ENCODE data around the gene SYT1.
"Not testable (repeated sequence)": the region's sequence is repeated elsewhere in the genome, so short reads cannot be mapped to it uniquely, and the experiment has no call there.

SYT1 gene

DNA sequence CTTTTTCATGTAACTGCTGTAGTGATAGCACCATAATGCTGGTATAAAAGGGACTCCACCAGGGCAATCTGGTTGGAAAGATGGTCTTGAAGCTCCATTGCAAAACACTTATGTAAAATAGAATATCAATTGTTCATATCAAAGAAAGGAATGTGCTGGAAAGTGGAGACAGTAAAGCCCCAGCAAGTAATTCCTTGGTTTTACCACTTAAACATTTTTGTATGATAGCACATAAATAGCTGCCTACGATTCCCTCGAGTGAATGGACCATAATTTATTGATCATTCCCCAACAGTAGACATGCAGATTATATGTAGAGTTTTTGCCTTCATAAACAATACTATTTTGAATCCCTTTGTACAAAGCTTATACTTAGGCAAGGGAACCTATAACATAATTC, 550.7 kb downstream of the SYT1 start:
- DNase-seq: no peak

DNA sequence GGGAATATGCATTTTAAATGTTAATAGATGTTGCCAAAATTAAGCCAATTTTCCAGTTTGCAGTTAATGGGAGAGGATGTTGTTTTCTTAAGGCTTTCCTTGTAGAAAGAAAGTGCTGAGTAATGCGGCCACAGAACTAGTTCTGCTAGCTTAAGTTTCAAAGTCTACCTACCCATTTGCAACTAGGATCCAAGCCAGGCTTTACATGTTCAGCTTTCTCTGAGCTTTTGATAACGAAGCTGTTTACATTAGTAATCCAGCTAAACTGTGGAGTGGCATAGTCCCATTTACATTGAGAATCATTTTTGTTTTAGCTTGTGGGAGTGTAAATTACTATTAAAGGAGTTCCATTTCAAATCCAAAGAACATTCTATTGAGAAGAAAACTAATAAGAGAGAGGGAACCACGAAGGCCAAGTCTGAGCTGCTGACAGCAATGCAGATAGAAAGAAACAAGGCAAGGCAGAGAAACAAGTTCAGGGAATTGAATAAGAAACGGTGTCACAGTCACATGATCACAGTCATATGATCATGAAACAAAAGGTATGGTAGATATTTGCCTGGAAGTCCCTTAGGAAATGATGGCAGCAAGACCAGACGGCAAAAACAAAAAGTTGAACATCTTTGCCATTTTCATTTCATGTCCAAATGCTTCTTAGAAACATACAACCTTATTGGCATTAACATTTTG, 551.3 kb downstream of the SYT1 start:
- no peak for DNase-seq

DNA sequence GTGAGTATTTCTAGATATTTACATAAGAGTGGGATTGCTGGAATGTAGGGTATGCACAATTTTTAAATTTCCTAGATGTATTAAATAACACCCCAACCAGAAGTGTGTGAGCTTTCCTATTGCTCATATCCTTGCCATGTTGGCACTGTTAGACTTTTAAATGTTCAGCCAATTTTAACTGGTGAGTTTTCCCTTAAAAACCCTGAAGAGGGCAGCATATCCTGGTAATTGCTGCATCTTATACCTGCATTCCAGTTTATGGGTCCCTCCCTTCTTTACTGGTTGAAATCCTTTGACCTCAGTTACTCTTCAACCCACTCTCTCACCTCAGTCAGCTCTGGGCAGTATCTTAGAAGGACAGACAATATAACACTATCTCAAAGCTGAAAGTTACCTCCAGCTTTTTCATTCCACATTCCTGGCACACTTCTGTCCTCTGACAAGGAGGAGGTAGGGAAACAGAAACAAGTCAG, 555.6 kb downstream of the SYT1 start:
- no peak for DNase-seq

DNA sequence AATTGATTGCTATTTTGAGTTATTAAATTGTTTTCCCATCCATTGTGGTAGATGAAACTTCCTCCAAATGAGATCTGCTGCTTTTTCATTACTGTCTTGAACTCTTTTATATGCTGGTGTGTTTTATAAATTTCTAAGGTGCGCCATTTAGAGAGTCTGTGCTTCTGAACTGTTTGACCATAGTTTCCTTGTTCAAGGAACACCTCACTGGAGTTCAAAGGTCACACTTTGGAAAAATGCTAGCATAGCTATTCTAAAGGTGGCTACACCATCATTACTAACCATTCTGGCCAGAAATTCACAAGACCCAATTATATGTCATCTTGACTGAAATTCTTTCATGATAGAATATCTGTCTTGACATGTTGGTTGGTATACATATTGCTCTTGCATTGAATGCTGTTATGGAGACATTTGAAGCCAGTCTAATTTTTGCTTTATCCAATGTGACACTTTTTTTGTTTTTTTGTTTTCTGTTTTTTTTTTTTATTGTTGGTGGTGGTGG, 556.7 kb downstream of the SYT1 start:
- DNase-seq: no peak

DNA sequence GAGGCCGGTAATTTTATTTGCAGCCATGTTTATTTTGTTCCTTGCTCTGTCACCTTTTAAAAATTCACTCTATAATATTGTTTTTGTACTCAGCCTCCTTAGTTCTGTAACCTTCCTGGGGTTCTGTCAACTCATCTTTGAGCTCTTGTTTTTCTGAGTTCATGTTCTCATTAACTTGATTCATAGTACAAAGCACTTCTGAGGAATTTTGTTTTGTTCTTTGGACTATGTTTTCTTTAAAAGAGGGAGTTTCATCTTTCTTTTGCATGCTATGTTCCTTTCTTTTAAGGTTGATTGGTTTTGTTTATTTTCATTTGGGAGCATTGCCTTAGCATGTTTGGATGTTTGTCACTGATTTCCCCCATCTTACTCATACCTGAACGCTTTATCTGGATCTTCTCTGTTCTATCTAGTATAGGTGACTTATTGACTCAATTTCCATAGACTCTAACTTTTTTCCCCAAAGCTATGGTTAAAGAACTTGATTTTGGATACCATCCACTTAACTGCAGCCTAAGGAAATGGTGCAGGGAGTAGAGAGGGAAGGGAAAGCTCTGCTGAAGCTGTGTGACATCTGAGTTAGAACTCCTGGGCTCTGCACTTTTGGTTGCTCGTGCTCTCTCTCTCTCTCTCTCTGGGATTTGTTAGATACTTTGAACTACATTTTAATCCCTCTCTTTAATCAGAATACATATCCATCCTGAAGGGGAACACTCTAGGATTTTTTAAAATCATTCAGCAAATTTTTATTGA, 557.7 kb downstream of the SYT1 start:
- DNase-seq: no peak

DNA sequence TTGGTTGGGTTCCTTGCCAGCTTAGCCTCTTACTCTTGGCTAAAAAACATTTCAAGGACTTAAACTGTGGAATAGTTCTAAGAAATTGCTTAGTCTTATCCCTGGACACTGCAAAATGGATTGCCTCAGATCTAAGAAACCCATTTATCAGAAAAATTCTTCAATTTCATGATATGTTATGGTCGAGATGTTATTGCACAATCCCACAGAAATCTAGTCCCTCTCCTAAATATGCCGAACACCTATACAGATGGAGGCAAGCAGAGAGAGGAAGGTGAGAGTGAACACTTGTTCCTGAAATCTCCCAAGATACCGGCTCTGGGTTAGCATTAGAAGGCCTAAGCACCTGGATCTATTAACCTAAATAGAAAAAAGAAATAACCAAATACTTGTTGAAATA, 559.0 kb downstream of the SYT1 start:
- DNase-seq: no peak

DNA sequence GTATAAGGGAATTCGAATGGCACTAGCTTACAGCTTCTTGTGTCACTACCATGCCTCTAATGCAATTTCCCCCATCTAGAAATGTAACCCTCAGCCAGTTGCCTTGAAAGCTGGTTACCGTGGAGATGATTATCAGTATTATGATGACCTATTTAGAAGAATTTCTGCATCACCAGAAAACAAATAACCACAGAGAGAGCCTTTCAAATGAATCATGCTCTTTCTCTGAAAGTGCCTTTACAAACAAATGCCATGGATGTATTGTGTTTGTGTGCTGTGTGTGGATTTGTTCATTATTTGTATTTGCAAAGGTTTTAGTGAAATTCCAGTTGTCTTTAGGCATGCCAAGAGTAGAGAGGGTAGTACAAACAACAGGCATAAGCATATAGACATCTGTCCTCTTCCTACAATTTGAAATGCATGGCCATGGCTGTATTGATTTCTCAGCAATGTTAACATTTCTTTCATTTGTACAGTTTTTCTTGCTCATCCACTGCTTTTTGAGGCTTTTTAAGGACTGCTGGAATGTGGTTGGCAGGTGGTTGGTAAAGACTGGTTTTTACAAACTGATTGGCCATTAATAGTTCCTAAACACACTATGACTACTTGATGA, 559.6 kb downstream of the SYT1 start:
- no peak for DNase-seq

DNA sequence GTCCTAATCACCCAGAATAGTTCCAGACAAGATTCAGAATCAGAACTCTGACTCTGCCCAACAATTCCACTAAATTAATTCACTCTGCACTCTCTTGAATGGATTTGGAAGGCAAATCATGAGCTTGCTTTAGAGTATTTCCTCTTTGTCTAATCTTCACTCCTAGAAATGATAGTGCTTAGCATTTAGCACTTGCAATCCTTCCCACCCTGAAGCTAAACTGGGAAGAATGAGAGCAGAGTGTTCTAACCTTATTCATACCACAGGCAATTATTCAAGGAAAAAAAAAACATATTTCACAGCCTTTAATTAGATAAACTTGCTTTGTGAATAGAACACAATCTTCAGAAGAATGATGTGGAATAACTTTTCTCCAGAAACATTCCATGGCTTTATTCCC, 561.5 kb downstream of the SYT1 start:
- DNase-seq: no peak

DNA sequence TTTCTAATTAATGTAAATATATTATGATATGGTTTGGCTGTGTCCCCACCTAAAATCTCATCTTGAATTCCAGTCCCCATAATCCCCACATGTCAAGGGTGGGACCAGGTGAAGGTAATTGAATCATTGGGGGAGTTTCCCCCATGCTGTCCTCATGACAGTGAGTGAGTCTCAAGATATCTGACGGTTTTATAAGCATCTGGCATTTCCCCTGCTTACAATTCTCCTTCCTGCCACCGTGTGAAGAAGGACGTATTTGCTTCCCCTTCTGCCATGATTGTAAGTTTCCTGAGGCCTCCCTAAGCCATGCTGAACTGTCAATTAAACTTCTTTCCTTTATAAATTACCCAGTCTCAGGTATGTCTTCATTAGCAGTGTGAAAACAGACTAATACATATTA, 562.2 kb downstream of the SYT1 start:
- not testable (repeated sequence) for DNase-seq

DNA sequence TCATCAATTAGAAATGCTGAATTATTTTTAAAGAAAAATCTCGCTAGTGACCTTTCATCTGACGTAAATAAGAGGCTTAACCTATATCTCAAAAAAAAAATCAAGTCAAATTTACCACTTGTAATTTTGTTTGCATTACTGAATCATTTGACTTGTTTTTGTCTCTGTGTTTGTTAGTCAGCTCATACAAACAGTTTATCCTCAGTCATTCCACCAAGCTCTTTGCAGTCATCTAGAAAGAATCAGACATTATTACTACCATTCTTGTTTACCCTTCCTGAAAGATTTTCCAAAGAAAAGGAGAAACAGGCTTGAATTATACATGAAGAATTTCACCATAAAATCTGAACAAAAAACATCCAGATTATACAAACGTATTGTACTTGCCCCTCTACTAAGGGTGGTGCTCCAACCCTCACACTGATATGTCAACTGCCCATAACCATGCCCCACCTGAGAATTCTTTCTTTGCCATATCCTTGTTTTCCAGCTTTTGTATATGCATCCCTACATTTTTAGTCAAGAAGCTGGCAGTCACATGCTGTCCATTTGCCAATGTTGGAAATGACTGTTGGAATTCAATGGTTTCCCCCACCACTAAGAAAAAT, 569.0 kb downstream of the SYT1 start:
- DNase-seq: no peak

DNA sequence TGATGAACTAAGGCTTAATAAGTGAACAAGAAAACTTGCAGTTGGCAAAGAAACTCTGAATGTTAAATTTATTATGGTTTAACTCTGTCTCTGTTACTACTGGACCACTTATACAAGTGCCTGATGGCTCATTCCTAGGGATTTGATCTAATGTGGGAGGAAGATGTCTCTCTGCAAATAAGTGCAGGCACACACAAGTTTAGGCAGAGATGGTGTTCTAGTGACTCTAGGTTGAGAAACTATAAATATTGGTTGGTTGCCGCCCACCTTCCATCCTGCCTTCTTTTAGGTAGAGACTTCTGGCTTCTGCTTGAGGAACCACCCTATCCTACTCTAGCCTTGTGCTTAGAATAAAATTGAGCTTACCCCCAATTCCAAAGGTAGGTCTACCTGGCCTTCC, 570.0 kb downstream of the SYT1 start:
- no peak for DNase-seq

DNA sequence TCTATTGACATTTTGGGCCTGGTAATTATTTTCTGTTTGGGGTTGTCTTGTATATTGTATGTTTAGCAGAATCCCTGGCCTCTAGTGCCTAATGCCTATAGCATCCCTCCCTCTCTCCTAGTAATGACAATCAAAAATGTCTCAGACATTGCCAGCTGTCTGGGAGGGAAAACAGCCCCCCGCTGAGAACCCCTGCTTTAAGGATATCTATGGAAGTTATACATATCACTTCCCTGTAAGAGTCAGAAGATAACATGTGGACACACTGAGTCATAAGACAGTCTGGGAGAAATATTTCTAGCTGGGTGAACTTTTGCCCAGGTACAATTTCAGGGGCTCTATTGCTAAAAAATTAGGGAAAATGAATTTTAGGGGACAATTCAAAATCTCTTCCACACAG, 571.2 kb downstream of the SYT1 start:
- no peak for DNase-seq

DNA sequence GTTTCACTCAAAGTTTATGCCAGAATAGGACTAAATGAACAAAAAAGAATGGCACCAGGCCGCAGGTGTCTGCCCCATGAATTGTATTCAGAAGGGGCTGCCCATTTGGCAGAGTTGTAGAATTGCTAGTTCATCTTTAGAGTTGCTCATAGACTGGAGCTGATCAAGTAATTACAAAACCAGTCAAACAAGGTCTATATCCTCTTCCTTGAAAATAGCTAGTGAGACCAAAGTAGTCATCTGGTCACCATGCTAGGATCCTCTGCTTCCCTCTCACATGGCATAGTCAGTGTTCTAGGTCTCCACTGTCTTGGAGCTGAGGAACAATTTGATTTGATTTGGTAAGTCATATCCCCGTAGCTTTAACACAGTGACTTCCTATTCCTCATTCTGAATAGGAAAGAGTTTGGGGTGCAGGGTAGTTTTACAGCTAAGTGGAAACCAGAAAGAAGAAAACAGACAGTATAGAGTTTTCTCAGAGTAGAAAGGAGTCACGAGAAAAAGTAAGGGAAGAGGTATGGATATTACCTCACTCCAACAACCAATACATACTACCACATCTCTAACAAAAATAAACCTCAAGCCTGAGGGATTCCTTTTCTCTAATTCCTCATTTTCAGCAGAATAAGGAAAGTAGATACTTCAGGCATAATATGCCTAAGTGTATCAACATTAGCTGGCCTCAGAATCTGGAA, 574.1 kb downstream of the SYT1 start:
- DNase-seq: no peak

DNA sequence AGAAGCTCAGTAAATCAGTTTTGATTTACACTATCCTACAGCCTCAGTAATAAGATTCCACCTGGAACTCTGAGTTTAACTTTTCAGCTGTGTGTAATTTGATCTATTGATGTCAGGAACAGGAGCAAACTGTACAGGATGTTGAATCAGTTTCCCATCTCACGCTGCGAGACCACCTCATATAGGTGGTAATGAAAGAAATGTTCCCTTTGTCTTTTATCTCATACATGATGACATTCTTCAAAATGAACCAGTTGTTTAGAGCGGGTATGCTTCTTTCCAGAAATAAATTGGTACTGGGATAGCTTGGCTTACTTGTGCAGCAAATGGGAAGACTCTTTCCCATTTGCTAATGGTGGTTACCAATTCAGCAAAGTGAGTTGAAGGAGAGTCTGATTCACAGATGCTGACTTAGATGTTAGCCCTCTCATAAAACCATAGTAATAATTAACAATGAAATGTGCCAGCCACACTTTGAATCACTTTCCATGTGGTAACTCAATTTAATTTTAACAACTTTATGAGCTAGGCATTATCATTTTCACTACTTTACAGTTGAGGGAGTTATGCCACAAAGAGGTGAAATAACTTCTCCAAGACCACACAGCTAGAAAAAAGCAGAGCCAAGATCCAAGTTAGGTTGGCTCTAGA, 574.7 kb downstream of the SYT1 start:
- no peak for DNase-seq

DNA sequence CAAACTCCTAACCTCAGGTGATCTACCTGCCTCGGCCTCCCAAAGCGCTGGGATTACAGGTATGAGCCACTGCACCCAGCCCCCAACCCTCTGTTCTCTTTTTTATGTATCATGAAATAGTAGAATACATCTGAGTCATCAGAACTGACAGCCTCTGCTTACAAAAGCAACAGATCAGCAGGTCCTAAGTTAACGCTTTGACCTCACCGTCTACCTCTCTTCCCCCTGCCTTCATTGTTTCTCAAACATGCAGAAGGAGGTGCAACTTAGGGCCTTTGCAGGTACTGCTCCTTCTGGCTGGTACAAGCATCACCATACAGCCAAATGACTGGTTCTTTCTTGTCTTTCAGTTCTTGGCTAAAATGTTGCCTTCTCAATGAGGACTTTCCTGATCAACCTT, 577.0 kb downstream of the SYT1 start:
- no peak for DNase-seq

DNA sequence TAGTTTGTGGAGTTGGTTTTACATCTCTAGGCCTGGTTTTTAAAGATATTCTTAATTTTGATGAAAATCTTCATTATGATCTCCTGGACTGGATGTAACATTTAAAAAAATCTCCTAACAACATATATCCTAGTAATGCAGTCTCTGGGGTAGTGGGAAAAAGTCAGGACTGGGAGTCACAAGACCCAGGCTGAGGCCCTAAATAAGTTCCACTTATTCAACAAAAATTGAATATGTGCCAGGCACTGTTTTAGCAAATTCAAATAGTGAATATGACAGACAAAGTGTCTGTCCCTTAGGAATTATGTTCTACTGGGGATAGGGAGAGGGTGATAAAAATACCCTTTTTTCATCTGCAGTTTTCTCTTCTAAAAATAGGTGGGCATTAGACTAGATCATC, 577.8 kb downstream of the SYT1 start:
- DNase-seq: no peak

DNA sequence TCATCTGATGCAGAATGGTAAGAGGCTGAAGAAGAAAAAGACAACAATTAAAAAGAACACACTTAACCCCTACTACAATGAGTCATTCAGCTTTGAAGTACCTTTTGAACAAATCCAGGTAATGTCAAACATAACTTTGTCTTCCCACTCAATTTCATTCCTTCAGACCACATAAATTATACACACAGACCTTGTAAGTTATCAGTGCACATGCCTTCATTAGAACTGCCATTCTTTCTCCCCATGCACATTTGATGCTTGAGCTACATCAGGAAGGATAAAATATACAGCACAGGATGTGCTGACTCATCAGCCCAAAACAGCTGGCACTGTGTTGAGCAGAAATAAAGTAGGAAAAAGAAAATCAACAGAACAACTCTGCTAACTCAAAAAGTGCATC, 579.5 kb downstream of the SYT1 start:
- no peak for DNase-seq

DNA sequence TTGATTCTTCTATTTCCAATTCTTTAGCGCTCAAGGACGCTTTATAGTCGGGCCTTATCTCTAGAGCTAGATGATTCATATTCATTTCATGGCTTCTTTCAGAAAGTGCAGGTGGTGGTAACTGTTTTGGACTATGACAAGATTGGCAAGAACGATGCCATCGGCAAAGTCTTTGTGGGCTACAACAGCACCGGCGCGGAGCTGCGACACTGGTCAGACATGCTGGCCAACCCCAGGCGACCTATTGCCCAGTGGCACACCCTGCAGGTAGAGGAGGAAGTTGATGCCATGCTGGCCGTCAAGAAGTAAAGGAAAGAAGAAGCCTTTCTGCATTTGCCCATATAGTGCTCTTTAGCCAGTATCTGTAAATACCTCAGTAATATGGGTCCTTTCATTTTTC, 584.2 kb downstream of the SYT1 start:
- no peak for DNase-seq

DNA sequence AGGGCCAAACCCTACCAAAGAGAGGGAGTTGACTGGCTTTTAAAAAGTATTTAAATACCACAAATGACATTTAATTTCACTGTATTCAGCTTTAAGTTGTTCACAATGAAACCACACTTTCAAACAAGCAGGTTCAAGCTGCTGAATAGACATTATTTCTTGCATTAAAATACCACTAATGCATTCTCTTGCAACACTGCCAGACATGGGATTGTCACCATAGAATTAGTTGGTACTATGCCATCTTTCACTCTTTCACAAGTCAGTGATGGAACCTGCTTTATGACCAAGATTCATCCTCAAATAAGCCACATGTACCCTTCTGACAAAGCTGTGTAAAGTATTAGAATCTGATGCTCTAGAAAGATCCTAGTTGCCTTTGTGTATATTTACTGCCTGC, 586.8 kb downstream of the SYT1 start:
- DNase-seq: no peak

DNA sequence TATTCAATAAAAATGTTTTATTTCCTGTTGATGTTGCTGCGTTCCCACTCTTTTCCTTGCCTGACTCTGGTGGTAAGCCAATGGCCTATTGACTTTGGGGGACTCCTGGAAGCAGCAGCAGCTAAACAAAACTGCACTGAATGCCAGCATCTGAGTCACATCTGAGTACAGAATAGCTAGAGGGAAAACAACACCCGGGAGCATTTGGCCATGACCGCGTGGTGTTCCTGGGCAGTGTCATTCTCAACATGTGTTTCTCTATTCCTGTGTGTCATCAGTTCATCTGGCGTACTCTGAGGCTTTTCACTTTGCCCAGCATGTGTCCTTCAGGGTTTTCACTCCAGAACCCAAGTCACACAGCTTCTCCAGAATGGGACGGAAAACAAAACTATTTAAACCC, 587.4 kb downstream of the SYT1 start:
- no peak for DNase-seq

DNA sequence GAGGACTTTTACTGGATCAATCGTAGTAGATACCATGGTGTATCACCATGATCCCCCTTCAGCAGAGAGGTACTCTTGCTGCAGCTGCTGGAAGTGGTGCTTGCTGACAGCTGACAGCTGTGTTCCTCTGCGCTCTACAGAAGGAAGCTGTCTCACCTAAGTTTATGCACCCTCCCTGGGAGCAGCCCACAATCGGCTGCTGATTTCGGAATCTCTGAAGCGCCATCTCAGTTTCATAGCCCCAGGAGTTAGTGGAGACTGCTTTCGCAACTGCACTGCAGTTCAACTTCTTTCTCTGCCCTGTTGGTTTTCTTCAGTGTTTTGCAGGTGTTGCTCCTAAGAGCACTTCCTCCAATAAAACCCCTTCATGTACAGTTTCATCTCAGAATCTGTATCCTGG, 588.3 kb downstream of the SYT1 start:
- DNase-seq: no peak

DNA sequence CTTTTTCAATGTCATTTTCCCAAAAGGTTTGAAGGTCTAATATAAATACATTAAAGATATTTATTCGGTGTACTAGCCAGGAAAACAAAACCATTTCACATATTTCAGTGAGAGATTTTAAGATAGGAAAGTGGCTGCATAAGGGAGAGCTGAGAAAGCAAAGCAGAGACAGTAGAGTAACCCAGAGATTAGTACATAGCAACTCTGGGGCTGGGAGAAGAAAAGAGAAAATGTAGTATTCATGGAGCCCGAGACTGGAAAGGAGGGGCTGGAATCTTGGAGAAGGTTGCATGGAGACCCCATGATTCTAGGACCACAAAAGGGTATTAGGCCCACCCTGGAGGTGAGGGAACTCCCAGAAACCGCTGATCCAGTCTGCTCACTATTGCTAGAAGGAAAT, 589.2 kb downstream of the SYT1 start:
- DNase-seq: no peak
